HG03060 (cell line): ENCODE measurements around the gene GRHL3.

Experiments used
- ATAC-seq: cut with Tn5 transposase; IDR thresholded peaks from one replicate; pipeline ENCODE4 v1.9.1; 2021; ENCODE audit warnings: low read depth, moderate number of reproducible peaks; ENCODE audit not compliant: unreplicated experiment

GRHL3 gene

DNA sequence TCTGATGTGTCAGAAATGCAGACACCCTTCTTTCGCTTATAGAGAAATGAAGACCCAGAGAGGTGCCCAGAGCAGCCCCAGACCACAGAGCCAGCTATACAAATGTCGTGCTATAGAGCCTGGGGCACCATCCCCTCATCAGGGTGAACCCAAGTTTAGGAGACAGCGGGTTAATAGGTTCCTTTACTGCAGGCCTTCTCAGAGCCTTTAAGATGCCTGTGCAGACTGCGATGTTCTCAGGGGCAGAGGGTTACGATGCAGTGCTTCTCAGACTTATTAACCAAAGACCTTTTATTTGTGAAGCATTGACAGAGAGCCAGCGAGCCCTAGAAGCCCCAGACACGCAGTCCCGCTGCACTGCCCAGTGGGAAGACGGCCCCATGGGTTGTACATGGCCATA lies 47.5 kb downstream of the GRHL3 start:
- no peak for ATAC-seq

DNA sequence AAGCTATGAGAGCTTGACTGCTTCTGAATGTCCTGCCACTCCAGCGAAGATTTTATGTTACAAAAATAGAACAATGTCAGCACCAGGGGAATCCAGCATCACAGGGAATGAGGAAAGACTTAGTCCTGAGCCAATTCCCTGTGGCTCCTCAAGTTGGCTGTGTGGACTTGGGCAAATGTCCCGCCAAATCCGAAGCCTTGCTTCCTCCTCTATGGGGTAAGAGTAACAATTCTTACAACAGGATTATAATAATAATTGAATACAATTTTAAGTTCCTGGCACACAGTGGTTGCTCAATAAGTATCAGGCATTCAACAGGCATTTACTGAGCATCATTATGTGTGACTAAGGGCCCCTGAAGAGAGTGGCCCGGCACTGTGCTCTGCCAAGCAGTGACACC lies 50.0 kb downstream of the GRHL3 start:
- no peak for ATAC-seq

DNA sequence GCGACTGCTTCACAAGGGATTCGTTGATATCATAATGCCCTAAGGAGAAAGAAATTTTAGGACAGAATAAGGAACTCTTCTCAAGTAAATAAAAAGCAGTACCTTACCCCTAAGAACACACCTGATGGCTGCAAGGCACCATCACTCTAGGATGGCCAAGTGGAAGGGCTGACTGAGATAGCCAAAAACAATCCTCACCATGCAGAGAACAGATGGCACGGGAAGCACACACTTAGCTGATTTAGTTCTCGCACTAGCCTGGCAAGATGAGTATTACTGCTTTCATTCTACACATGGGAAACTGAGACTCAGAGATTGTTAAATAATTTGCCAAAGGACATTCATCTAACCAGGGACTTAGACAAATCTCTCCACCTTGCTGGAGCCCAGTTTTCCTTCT lies 50.6 kb downstream of the GRHL3 start:
- ATAC-seq, result no peak

DNA sequence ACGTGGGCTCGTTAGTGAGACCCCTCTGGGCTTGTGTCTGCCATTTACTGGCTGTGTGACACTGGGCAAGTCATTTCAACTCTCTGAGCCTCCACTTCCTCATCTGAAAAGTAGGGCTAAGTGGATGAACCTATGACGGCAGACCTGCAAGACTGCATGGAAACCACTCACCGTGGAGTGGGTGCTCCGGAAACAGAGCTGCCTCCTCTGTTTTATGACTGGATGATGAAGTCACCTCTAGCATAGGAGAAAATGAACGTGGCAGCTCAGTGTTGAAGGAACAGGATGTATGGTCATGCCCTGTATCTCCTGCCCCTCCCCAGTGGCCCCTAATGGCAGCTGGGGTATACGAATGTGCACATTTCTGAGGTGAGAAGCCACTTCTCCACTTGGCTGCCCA lies 53.9 kb downstream of the GRHL3 start:
- no peak for ATAC-seq

DNA sequence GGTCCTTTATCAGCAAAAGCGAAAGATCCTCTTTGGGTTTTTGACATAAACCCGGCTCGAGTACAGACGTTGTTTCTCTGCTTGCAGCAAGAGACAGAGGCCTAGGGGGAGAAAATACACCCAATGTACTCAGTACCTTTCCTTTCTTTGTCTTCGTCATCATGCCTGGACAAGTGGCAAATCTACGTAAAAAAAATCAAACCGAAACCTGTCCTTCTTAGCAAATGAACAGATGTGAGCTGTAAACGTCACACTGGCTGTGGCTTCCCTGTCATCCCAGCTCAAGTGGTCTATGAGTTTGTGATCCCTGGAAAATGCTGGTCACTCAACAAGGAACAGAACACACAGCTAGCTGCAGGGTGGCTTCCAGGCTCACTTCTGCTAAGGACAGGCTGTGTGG lies 54.6 kb downstream of the GRHL3 start:
- ATAC-seq, result no peak

DNA sequence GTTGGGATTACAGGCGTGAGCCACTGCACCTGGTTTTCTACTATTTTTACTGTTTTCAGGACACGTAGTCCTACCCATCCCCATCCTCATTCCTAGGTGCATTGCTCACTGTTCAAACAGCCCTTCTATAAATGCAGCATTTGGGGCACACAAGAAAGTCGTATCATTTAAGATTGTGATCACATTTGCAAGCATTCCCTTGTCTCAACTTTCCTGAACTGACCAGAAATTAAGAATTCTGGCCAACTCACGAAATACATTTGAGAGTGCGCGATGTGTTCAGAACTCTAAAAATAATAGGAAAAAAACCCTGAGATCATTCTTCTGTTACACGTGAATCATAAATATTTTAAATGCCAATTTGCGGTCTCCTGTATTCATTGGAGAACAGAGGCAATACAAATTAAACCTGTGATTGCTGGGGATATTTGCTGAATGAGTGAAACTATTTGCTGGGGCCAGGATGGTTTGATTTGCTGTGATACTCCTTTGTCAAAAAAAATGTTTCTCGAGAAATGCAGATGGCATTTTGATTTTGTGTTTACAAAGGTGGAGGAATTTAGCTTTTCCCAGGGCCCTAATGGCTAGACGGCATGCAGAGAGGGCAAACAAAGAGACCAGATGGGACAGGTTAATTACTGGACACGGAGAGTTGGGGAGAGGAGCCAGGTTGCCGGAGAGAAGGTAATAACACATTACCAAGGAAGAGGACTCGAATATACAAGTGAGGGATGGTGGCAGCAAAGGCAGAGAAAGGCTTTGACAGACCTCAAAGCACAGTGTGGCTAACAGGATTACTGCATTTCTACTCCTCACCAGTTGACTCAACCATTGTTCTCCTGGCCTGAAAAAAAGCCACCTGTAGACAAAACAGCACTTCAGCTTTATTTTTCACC lies 56.0 kb downstream of the GRHL3 start:
- no peak for ATAC-seq

DNA sequence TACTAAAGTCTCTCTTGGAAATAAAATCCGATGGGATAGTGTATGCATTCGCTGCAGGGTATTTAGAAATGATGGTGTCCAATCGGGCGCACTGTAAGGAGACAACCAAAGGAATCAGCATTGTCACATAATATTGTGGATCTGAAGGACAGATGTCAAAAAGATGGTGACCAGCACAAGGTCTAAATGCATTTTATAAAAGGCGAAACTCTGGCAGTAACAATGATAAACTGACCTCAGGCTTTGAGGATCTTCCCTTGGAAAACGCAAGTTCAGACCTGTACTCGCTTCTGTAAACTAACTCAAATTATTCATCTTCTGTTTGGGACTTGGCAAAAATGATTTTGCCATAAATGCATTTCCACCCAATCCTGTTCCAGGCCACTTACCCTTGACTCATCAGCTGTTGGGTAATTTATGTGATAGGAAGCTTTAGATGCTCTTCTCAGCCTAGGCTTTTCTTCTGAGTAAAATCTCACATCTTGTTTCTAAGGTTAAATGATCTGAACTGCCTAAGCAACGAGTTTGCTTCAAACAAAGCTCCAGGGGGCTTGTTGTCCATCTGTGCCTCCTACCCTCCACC lies 60.7 kb downstream of the GRHL3 start:
- no peak for ATAC-seq

DNA sequence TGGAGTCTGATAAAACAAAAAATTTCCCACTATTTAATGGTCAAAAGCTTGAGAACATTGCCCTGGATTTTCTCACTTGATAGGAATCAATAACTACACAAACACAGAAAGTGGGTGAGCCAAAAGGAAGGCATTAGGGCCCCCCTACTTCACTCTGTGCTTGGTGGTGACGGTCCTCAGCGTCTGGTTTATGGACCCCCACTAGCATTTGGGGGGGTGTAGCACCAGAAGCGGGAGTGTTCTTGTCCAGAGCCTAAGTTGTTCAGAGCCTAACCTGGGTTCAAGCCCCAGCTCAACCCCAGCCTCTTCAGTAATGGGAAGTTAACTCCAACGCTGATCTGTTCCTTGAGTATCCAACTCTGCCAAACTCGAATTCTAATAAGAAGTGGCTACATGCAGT lies 61.4 kb downstream of the GRHL3 start:
- no peak for ATAC-seq

DNA sequence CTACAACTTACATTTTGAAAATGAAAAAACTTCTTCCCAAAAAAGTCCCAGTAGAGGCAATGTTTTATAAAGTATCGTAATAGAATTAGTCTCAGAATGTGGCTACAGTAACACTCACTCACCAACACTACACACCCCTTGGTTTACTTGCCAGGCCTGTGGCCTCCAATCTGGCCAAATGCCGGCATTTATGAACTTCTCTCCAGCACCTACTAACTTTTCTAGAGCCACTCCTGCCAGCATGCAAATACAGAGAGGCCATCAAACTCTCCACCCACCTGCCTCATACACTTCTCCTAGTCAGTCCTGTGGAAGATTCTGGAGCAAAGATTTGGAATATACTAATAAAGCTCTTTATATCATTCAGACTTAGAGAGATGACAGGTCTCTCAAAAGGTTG lies 62.1 kb downstream of the GRHL3 start:
- no peak for ATAC-seq

DNA sequence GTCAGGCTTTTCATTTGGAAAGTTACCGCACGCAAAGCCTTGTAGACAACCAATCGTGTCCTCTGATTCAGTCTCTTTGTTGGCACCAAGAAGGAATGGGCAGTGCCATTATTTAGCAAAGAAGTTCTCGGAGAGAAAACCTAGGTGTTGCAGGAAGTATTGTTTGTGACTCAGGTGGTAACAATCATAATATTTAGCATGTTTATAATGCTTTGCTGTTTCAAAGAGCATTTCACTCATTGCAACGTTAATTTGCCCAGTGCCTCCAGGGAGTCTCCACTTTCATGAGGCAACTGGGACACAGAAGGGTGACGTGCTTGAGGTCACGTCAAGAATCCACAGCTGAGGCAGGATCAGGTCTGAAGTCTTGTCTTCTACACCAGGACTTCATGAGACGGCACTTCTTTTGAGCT lies 63.0 kb downstream of the GRHL3 start:
- no peak for ATAC-seq

DNA sequence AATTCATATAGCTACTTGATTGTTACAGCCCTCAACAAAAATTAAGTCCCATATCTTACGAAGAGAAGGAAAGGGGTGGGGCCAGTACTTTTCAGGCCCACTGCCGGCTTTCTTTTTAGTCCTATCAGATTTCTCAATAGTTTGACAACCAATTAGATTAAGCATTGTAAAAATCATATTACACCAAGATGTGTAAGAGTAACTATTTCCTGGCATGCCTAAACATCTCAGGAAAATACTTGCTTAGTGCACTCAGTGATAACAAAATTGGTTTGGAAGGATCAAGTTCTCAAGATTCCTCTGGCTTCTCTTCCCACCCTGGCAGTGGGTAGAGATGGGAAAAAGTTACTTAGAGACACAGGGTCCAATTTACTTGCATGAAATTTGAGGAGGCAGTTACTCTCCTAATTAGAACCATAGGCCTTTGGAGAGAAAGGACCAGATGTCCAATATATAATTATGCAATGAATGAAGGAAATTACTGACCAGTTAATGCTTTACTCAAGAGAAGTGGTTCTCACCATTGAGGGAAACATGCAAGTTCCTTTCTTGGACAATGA lies 64.3 kb downstream of the GRHL3 start:
- ATAC-seq, result no peak

DNA sequence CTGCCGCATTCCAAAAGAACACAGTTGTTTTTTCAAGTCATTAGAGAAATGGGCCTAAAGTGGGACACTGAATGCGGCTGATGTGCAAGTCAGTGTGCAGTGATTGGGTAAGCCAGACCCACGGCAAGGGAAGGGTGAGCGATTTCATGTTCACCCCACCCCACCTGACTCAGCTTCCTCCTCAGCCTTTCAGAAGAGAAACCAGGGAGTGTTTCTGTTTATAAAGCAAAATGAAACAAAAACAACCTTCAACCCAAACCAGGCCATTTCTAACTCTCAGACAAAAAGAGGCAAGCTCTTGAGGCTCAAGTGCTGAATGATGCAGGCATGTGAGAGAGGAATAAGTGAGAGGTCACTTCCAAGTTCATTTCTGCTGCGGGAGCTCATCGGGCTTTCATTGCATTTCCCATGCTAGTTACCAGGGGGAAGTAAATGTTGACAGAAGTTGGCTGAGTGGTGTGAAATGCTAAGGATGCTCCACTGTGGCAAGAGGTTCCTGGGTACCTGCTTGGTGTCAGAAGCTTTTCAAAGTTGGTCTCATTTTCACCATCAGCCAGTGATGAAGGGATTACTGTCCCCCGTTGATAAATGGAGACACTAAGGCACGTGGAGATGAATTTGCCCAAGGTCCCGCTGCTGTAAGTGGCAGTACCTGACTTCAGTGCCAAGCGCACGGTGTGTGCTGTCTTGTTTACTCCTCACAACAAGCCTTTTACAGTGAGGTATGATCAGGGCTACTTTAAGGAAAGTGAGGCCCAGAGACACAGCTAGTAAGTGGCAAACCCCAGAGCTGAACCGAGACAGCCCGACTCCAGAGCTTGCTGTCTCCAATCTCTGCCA lies 65.3 kb downstream of the GRHL3 start:
- no peak for ATAC-seq

DNA sequence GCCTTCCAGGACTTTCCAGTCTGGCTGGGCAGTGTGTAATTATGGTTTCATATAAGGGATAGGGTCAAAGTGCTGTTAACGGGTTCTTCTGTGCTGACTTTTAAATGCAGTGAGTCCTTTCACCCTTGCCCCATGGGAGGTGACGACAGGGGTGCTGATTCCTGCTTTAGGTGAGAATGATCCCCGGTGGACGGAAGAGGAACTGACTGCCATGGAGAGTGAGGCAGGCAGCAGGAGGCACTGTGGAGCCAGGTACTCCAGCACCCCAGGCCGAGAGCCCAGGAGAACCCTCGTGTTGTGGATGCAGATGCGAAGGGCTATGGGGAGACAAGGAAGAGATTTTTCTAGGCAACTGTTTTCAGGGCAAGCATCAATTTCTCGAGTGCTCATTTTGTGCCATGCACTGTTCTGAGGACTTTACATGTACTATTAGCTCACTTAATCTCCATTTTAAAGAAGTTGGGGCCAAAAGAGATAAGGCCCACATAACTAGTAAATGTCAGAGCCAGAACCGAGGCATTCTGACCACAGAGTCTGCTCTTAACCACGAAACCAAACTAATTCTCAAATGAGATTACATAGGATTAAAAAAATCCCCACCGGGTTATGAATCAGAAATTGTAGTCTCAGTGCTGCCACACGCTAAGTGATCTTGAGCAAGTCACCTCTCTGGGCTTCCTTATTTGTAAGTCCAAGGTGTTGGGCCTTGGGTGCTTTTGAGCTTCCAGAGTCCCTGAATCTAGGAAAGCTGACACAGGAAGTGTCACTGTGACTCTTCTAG lies 66.2 kb downstream of the GRHL3 start:
- no peak for ATAC-seq

DNA sequence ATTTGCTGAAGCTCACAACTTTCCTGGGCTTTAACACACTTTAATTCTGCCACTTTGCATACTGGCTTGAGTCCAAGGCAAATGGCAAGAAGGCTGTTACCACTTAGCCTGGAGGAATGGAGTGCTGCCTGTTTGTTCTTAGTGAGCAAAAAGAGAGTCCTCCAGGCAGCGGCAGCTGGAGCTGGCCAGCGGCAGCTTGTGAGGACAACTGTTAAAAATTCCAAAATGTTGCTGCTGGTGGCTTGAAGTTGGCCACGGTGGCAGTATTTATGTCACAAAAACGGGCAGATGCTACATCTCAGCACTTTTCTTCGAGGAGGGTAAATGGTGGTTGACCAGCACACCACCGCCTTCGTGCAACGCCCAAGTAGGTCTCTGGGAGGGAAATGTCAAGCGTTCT lies 67.1 kb downstream of the GRHL3 start:
- no peak for ATAC-seq

DNA sequence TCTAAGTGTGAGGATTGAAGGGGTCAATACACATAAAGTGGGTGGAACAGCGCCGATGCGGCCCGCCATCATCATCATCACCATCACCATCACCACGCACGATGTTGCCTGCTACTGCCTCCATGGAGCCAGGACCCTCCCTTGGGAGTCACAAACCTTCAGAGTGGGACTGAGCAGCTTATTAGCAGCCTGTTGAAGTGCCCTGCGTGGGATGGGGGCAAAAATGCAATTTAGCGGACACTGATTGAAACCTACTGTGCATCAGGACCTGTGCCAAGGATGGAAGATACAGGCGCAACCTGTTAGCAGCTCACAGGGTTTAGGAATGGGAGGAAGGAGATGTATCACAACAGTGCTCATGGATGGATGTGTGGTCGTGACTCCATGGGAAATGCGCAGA lies 67.8 kb downstream of the GRHL3 start:
- no peak for ATAC-seq

DNA sequence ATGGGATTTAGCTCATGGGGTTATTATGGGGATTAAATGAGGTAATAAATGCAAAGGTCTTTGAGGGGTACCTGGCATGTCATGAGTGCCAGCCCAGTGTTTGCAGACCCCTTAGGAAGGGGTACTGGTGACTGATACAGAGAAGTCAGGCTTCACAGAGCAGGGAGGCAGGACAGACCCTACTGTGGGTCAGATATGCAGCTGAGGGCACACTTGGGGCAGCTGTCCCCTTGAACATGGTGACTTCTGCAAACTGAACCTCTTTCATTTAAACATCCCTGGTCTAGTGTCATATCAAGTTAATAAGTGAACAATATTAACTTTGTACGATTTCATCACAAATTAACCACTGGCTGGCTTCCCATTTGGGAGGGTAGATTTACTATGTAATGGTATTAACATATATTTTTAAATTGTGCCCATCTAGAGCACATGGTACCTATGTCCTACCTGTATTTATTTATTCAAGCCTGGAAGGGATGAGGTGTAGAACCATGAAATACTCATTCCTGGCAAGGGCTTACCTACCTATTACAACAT lies 68.5 kb downstream of the GRHL3 start:
- no peak for ATAC-seq

DNA sequence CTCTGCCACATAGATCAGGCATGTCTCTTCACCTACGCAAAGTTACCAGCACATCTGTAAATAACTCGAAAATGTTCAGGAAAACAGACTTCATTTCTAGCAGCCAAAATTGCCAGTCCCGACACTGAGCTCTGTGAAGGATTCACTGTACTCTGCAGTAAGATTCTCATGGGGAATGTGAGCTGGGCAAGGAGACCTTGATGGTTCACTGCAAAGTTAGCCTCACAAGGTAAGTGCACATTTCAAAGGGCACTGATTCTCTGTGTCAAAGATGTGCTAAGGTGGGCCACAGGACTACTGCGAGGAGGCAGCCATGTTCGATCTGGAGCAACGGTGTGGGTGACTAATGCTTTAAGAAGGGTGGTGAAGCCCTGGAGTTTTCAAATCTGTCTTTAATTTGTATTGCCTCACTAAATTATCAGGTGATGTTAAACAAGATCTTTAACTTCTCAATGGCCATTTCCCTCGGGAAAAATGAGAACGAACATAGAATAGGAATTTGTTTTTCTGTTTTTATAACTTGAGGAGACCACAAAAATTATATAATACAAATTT lies 69.3 kb downstream of the GRHL3 start:
- ATAC-seq, result no peak

DNA sequence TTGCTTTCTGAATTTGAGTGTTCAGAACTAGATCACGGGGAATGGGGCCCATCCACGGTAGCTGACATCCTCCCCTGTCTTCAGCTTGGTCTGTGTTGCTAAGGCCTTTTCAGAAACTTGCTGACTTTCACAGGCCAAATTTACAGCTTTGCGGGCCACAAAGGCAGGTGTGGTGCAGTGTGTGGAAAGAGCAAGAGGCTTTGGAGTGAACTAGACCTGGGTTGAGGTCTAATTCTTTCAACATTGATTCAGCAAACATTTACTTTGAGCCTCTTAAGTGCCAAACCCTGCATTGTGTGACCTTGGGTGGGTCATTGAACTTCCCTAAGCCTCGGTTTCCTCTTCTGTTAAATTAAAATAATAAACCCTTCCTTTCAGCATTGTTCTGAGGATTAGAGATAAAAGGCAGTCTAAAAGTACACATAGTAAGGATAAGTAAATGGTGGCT lies 70.1 kb downstream of the GRHL3 start:
- ATAC-seq, result no peak

DNA sequence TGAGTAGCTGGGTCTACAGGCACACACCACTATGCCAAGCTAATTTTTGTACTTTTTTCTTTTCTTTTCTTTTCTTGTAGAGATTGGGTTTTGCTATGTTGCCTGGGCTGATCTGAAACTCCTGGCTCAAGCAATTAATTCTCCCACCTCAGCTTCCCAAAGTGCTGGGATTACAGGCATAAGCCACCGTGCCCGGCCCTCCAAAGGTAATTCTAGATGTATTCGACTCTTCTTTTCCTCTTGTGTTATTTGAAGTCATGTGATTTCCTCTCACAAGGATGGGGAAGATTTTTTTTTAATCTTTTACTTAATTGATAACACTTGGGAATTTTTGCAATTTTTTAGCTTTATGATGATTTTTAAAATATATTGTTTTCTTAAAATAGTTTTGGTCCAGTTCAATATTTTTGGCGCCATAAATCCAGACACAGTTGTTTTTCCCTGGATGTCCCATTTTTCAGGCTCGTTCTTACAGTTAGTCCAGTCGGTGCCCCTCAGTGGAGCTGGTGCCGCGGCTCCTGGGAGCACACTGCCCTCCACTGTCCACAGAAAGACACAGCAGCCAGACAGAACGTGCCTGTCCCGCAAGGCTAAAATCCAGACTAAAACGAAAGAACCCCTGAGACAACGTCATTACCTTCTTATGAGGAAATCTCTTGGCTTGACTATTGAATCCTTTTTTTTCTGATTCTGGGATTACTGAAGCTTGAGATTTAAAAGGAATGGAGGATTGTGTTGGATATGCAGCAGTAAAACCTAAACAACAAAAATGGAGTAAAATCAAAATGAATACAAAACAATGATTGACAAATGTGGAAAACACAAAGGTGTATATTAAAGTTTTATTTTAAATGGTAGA lies 72.0 kb downstream of the GRHL3 start:
- peak; percentile 43 for ATAC-seq
